Esophagus mucosa (tissue), 1 donor: Measurements from ENCODE around the gene LMAN2. TPM values are rescaled to one million over a fixed set of nuclear protein-coding genes. Genes with fewer than 3 reads are reported as not detected.
"Not testable (repeated sequence)": the region's sequence is repeated elsewhere in the genome, so short reads cannot be mapped to it uniquely, and the experiment has no call there.

Source experiments
- ATAC-seq: fragments of 200-7000 bp; cut with Tn5 transposase; one replicate; pipeline ENCODE4 v1.9.1; 2020
- total RNA-seq: library from RNA; stranded (reverse); gene quantifications from one replicate; pipeline ENCODE4 v1.2.4, GENCODE V29; 2023
- donor health status: DM: yes; HTN: yes; CAD: no.

The LMAN2 gene
- total RNA-seq, 1 donor from 2014 or later = 162 TPM

GRCh38 chr5:177364159-177364962 lies 12.9 kb upstream of the LMAN2 start:
- no peak for ATAC-seq

- ATAC-seq = no peak
These were observed 12.1 kb upstream of the LMAN2 start for GRCh38 chr5:177363565-177363964.

- peak; percentile 67 for ATAC-seq
These were observed 11.4 kb upstream of the LMAN2 start for GRCh38 chr5:177362610-177363507.

- ATAC-seq = no peak
These were observed 10.8 kb upstream of the LMAN2 start for GRCh38 chr5:177362292-177362609.

GRCh38 chr5:177361418-177362291 lies 10.2 kb upstream of the LMAN2 start:
- ATAC-seq = no peak

- ATAC-seq = not testable (repeated sequence)
These were observed 9.3 kb upstream of the LMAN2 start for GRCh38 chr5:177360740-177361139.

- ATAC-seq = no peak
These were observed 8.4 kb upstream of the LMAN2 start for GRCh38 chr5:177359860-177360259.

- no peak for ATAC-seq
These were observed 8.0 kb upstream of the LMAN2 start for GRCh38 chr5:177359451-177359851.

GRCh38 chr5:177358370-177358819 lies 6.9 kb upstream of the LMAN2 start:
- ATAC-seq = no peak

GRCh38 chr5:177357459-177358351 lies 6.2 kb upstream of the LMAN2 start, which contains the start of gene RGS14:
Gene RGS14 (plus strand): TSS chr5:177357924. CDS start chr5:177358025, 101 bp downstream.
- ATAC-seq = peak; percentile 57

- ATAC-seq = no peak
These were observed 5.6 kb upstream of the LMAN2 start for GRCh38 chr5:177357146-177357458.

- no peak for ATAC-seq
These were observed 5.3 kb upstream of the LMAN2 start for GRCh38 chr5:177356746-177357145.

- ATAC-seq = no peak
These were observed 4.3 kb upstream of the LMAN2 start for GRCh38 chr5:177355868-177356168.

GRCh38 chr5:177355162-177355867 lies 3.8 kb upstream of the LMAN2 start:
- ATAC-seq = no peak

GRCh38 chr5:177354711-177355110 lies 3.2 kb upstream of the LMAN2 start:
- no peak for ATAC-seq

GRCh38 chr5:177354256-177354655 lies 2.8 kb upstream of the LMAN2 start:
- no peak for ATAC-seq

GRCh38 chr5:177353093-177353492 lies 1.6 kb upstream of the LMAN2 start:
- ATAC-seq = no peak

GRCh38 chr5:177350776-177351391 lies 584 bp downstream of the LMAN2 start:
- peak; percentile 14 for ATAC-seq

GRCh38 chr5:177349762-177350161 lies 1.7 kb downstream of the LMAN2 start:
- no peak for ATAC-seq

- no peak for ATAC-seq
These were observed 2.2 kb downstream of the LMAN2 start for GRCh38 chr5:177349362-177349647.

GRCh38 chr5:177347699-177348098 lies 3.8 kb downstream of the LMAN2 start:
- ATAC-seq = no peak
